Measurements from ENCODE around the gene USHBP1.

GRCh38 chr19:17216058-17216670 is 48.4 kb downstream of the USHBP1 start:
- TF ChIP-seq EZH2 (IDR thresholded peaks at IDR 0.05; ENCODE audit: borderline replicate concordance, control insufficient read depth, low read depth, low read length) (no peak), POLR2A (IDR thresholded peaks at IDR 0.05; ENCODE audit: low read depth, low read length) (no peak), CTCF (IDR thresholded peaks at IDR 0.05 in 2 of 3, conservative IDR thresholded peaks at IDR 0.05 in 1 of 3; ENCODE audit: control insufficient read depth in 2 of 3, extremely low read depth in 1 of 3, insufficient read depth in 1 of 3, low read depth in 3 of 3, low read length in 3 of 3) (no peak), EP300 (IDR thresholded peaks at IDR 0.05; ENCODE audit: borderline replicate concordance in 1 of 2, control insufficient read depth in 1 of 2, low read depth in 2 of 2, low read length in 2 of 2) (no peak), POLR2AphosphoS2 (IDR thresholded peaks at IDR 0.05; ENCODE audit: low read depth, low read length) (no peak), MXI1 (IDR thresholded peaks at IDR 0.05; ENCODE audit: low read depth, low read length) (no peak), SMC3 (IDR thresholded peaks at IDR 0.05; ENCODE audit: borderline replicate concordance, low read length) (no peak), ZBTB4 (CRISPR knock-in tag; IDR thresholded peaks at IDR 0.05) (no peak), EGR1 (IDR thresholded peaks at IDR 0.05; ENCODE audit: borderline replicate concordance in 1 of 2, low read depth in 2 of 2, low read length in 2 of 2) (no peak), ZZZ3 (IDR thresholded peaks at IDR 0.05; ENCODE audit: control insufficient read depth, insufficient read length, low read depth) (no peak), SKIL (IDR thresholded peaks at IDR 0.05; ENCODE audit: low read depth, poor library complexity, severe bottlenecking) (no peak), CHD4 (IDR thresholded peaks at IDR 0.05) (no peak), NR2C2 (IDR thresholded peaks at IDR 0.05; ENCODE audit: borderline replicate concordance, control insufficient read depth, insufficient read length, low read depth) (no peak)

Data from GM12878 (cell line).